Measurements from ENCODE around the gene LAMC3.

LAMC3 gene

GRCh38 chr9:131036071-131036470, 27.1 kb downstream of the LAMC3 start:
- H3K27me3 ChIP-seq (ENCODE audit: control insufficient read depth, insufficient read depth, low read length): peaks cover 69% of the 10 kb centered on the region
- no peaks in the 10 kb centered on the region for H3K4me1 ChIP-seq (ENCODE audit: control insufficient read depth, insufficient read depth, low read length)
- H3K9ac ChIP-seq (ENCODE audit: low read depth, low read length): no peak overlapping the region
- no peaks in the 10 kb centered on the region for H3K36me3 ChIP-seq (ENCODE audit: insufficient read depth, low read length)
- no peak overlapping the region for H3K4me2 ChIP-seq (ENCODE audit: low read length)
- no peaks in the 10 kb centered on the region for H3K9me3 ChIP-seq (replicated peaks; ENCODE audit: low read length)
- H3K4me3 ChIP-seq (ENCODE audit: low read length): no peak overlapping the region

DNA sequence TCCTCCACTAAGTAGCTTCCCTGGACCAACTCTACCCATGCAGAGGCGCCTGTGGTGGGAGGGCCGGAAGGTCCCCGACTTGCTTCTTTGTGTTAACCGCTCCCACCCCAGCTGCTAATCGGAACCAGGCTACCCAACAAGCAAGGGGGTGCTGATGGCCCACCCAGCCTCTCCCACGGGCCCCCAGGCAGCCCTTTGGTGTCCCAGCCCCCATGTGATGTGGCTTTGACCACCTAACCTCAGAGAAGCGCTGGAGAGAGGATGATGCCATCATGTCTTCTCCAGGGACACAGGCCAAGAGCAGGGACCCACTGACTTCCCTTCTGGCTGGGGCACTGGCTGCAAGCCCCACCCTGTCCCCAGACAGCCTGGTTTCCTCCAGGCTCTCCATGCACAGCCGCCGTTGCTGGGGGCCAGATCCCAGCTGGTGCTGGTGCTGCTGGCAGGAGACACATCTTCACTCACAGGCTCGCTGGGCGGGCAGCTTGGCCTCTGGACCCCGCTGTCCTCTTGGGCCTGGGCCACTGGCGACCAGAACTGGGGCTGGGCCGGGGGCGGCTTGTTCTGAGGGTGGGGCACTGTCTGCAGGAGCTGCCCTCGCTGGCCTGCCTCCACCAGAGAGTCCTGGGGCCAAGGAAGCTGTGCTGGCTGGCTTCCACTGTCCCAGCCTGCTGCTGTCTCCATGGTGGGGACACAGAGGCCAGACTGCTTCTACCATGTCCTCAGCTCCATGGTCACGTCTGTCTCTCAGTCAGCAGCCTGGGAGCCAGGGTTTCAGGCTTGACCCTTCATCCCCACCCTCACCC, 27.8 kb downstream of the LAMC3 start:
- Histone ChIP-seq H3K9ac (ENCODE audit: low read depth, low read length) (no peak overlapping the region), H3K4me2 (ENCODE audit: low read length) (no peak overlapping the region), H3K4me1 (ENCODE audit: control insufficient read depth, insufficient read depth, low read length) (no peaks in the 10 kb centered on the region), H3K27me3 (ENCODE audit: control insufficient read depth, insufficient read depth, low read length) (peaks cover 65% of the 10 kb centered on the region), H3K4me3 (ENCODE audit: low read length) (no peak overlapping the region), H3K36me3 (ENCODE audit: insufficient read depth, low read length) (no peaks in the 10 kb centered on the region), H3K9me3 (replicated peaks; ENCODE audit: low read length) (no peaks in the 10 kb centered on the region)

DNA sequence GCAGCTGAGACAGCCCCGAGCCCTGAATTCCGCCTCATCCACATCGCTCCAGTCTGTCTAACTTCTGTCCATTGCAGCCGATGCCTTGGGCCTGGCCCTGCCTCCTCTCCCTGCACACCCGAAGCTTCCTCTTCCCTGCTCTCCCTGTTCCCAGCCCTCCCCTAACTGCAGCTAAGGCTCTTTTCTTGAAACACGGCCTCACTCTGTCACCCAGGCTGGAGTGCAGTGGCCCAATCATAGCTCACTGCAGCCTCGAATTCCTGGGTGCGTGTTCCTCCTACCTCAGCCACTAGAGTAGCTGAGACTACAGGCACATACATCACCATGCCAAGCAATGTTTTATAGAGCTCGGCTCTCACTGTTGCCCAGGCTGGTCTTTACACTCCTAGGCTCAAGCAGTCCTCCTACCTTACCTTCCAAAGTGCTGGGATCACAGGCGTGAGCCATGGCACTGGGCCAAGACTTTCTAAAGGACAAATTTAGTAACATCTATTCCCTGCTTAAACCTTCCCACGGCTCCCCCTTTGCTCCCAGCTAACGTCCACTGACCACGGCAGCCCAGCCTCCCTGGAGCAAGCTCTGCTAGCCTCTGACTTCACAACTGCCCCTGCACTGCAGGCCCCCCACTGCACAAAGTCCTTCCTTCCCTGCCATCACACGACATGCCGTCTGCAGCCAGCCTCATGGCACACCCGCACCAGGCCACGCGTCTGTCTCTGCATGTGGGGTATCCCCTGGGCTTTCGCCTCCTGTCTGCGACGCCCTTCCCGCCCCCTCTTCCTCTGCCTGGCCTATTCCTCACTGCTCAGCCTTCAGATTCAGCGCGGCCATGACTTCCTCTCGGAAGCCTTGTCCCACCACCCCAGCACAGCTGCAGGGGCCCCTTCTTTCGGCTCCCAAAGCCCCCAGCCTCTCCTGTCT, 28.6 kb downstream of the LAMC3 start:
- no peaks in the 10 kb centered on the region for H3K4me1 ChIP-seq (ENCODE audit: control insufficient read depth, insufficient read depth, low read length)
- H3K4me3 ChIP-seq (ENCODE audit: low read length): no peak overlapping the region
- H3K4me2 ChIP-seq (ENCODE audit: low read length): no peak overlapping the region
- H3K9ac ChIP-seq (ENCODE audit: low read depth, low read length): no peak overlapping the region
- peaks cover 71% of the 10 kb centered on the region for H3K27me3 ChIP-seq (ENCODE audit: control insufficient read depth, insufficient read depth, low read length)
- H3K36me3 ChIP-seq (ENCODE audit: insufficient read depth, low read length): no peaks in the 10 kb centered on the region
- no peaks in the 10 kb centered on the region for H3K9me3 ChIP-seq (replicated peaks; ENCODE audit: low read length)

DNA sequence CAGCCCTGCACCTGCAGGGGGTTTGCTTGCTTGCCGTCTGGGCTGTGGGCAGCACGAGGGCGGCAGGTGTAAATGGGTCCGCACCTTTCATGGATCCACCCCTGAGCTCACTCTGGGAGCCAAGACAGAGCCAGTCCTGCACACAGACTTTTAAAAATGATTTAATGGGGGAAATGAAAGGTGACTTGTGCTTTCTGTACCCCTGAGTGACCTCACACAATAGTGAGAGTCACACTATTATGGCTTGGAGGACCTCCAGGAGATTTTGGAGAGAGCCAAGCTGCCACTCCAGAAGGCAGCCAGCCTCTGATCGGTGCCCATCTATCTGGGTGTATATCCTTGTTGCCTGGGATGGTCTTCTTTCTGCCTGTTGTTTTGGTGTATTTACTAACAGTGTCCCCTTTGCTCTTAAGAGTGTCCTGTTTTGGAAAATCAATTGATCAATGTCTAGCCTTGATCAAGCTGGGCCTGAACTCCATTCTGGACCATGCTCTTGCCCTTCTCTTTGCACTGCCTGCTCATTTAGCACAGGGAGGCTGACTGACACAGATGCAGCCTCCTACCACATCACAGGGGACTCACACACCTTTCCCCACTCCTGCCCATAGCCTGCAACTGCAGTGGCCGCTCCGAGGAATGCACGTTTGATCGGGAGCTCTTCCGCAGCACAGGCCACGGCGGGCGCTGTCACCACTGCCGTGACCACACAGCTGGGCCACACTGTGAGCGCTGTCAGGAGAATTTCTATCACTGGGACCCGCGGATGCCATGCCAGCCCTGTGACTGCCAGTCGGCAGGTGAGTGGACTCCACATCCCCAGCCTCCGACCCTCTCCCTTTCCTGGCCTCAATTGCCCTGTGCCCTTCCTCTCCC, 29.5 kb downstream of the LAMC3 start:
- Histone ChIP-seq H3K4me1 (ENCODE audit: control insufficient read depth, insufficient read depth, low read length) (no peaks in the 10 kb centered on the region), H3K4me2 (ENCODE audit: low read length) (no peak overlapping the region), H3K9me3 (replicated peaks; ENCODE audit: low read length) (no peaks in the 10 kb centered on the region), H3K9ac (ENCODE audit: low read depth, low read length) (no peak overlapping the region), H3K4me3 (ENCODE audit: low read length) (no peak overlapping the region), H3K36me3 (ENCODE audit: insufficient read depth, low read length) (no peaks in the 10 kb centered on the region), H3K27me3 (ENCODE audit: control insufficient read depth, insufficient read depth, low read length) (peaks cover 72% of the 10 kb centered on the region)

DNA sequence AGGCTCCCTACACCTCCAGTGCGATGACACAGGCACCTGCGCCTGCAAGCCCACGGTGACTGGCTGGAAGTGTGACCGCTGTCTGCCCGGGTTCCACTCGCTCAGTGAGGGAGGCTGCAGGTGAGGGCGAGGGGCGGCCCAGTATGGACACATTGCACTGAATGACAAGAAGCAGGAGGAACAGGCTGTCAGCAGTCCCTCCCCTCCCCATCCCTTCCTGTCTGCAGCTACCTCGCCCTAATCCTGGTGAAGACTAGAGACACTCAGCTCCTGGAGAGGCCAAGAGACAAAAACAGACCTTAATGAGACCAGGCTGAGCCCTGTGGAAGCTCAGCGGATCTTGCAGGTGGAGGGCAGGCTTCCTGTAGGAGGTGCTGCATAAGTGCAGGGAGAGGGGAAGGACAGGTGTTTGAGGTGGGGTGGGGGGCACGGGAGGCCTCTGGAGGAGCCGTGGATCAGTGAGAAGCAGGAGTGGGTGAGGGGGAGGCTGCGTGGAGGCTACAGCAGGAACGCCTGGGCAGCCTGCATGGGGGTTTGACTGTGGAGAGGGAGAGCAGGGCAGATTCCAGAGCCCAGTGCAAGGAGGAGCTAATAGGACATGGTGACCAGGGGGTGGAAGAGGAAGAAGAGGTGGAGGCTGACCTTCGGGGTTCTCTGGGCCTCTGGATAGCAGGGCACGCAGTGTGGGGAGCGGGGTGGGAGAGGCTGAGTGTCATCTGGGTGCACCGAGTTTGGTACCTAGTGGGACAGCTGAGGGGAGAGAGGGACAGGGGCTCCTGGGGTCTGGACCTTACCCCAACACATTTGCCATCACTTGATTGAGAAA, 30.4 kb downstream of the LAMC3 start:
- Histone ChIP-seq H3K4me1 (ENCODE audit: control insufficient read depth, insufficient read depth, low read length) (no peaks in the 10 kb centered on the region), H3K27me3 (ENCODE audit: control insufficient read depth, insufficient read depth, low read length) (peaks cover 69% of the 10 kb centered on the region), H3K9me3 (replicated peaks; ENCODE audit: low read length) (no peaks in the 10 kb centered on the region), H3K4me2 (ENCODE audit: low read length) (no peak overlapping the region), H3K36me3 (ENCODE audit: insufficient read depth, low read length) (no peaks in the 10 kb centered on the region), H3K4me3 (ENCODE audit: low read length) (no peak overlapping the region), H3K9ac (ENCODE audit: low read depth, low read length) (no peak overlapping the region)

DNA sequence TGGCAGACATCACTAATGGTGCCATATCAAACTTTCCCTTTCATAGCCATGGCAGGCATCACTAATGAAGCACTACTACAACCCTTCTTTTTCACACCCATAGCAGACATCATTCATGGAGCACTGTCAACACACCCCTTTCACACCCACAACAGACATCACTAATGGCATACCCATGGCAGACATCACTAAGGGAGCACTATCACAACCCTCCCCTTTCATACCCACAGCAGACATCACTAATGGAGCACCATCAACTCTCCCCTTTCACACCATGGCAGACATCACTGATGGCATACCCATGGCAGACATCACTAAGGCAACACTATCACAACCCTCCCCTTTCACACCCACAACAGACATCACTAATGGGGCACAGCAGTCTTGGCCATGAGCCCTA, 33.7 kb downstream of the LAMC3 start:
- H3K9me3 ChIP-seq (replicated peaks; ENCODE audit: low read length): no peaks in the 10 kb centered on the region

DNA sequence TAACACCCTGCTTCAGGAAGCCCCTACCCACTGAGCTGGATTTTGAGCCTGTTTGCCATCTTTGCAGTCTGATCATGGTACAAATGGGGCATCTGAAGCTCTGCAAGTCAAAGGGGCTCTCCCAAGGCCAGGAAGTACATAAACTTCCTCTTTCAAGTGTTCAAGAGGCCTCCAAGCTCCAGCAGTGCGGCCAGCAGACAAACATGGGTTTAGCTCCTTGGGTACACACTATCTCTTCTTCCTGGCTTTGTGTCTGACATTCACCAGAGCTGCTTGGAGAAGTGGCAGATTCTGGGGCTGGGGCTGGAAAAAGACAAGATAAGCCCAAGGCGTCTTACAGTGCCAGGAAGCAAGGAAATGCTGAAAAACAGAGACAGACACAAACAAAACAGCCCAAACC, 34.1 kb downstream of the LAMC3 start:
- no peak overlapping the region for H3K4me2 ChIP-seq (ENCODE audit: low read length)
- no peaks in the 10 kb centered on the region for H3K36me3 ChIP-seq (ENCODE audit: insufficient read depth, low read length)
- no peaks in the 10 kb centered on the region for H3K4me1 ChIP-seq (ENCODE audit: control insufficient read depth, insufficient read depth, low read length)
- H3K9me3 ChIP-seq (replicated peaks; ENCODE audit: low read length): no peaks in the 10 kb centered on the region
- H3K4me3 ChIP-seq (ENCODE audit: low read length): no peak overlapping the region
- no peak overlapping the region for H3K9ac ChIP-seq (ENCODE audit: low read depth, low read length)
- H3K27me3 ChIP-seq (ENCODE audit: control insufficient read depth, insufficient read depth, low read length): peaks cover 36% of the 10 kb centered on the region

More for the DNA sequence above, 33.7 kb downstream of the LAMC3 start:
- H3K27me3 ChIP-seq (ENCODE audit: control insufficient read depth, insufficient read depth, low read length): peaks cover 40% of the 10 kb centered on the region
- H3K4me3 ChIP-seq (ENCODE audit: low read length): no peak overlapping the region
- H3K4me2 ChIP-seq (ENCODE audit: low read length): no peak overlapping the region
- no peaks in the 10 kb centered on the region for H3K36me3 ChIP-seq (ENCODE audit: insufficient read depth, low read length)
- H3K9ac ChIP-seq (ENCODE audit: low read depth, low read length): no peak overlapping the region
- no peaks in the 10 kb centered on the region for H3K4me1 ChIP-seq (ENCODE audit: control insufficient read depth, insufficient read depth, low read length)

- Histone ChIP-seq H3K36me3 (ENCODE audit: insufficient read depth, low read length) (no peaks in the 10 kb centered on the region), H3K4me1 (ENCODE audit: control insufficient read depth, insufficient read depth, low read length) (no peaks in the 10 kb centered on the region), H3K27me3 (ENCODE audit: control insufficient read depth, insufficient read depth, low read length) (peaks cover 30% of the 10 kb centered on the region), H3K4me2 (ENCODE audit: low read length) (no peak overlapping the region), H3K9ac (ENCODE audit: low read depth, low read length) (no peak overlapping the region), H3K9me3 (replicated peaks; ENCODE audit: low read length) (no peaks in the 10 kb centered on the region), H3K4me3 (ENCODE audit: low read length) (no peak overlapping the region)
These were observed 34.7 kb downstream of the LAMC3 start for GRCh38 chr9:131043646-131044045.

- H3K9ac ChIP-seq (ENCODE audit: low read depth, low read length): no peak overlapping the region
- no peaks in the 10 kb centered on the region for H3K4me1 ChIP-seq (ENCODE audit: control insufficient read depth, insufficient read depth, low read length)
- no peak overlapping the region for H3K4me3 ChIP-seq (ENCODE audit: low read length)
- H3K36me3 ChIP-seq (ENCODE audit: insufficient read depth, low read length): no peaks in the 10 kb centered on the region
- H3K27me3 ChIP-seq (ENCODE audit: control insufficient read depth, insufficient read depth, low read length): peaks cover 36% of the 10 kb centered on the region
- no peak overlapping the region for H3K4me2 ChIP-seq (ENCODE audit: low read length)
- H3K9me3 ChIP-seq (replicated peaks; ENCODE audit: low read length): no peaks in the 10 kb centered on the region
These were observed 36.5 kb downstream of the LAMC3 start for GRCh38 chr9:131045300-131046092.

DNA sequence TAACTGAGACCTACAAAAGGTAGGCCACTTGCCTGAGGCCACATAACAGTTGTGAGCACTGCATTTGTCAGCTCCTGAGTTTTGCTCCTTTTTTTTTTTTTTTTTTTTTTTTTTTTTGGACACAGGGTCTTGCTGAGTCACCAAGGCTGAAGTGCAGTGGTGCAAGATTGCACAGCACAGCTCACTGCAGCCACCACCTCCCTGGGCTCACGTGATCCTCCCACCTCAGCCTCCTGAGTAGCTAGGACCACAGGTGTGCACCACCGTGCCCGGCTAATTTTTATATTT, 37.1 kb downstream of the LAMC3 start:
- H3K4me3 ChIP-seq (ENCODE audit: low read length): no peak overlapping the region
- H3K4me2 ChIP-seq (ENCODE audit: low read length): no peak overlapping the region
- no peaks in the 10 kb centered on the region for H3K4me1 ChIP-seq (ENCODE audit: control insufficient read depth, insufficient read depth, low read length)
- H3K9me3 ChIP-seq (replicated peaks; ENCODE audit: low read length): no peaks in the 10 kb centered on the region
- peaks cover 36% of the 10 kb centered on the region for H3K27me3 ChIP-seq (ENCODE audit: control insufficient read depth, insufficient read depth, low read length)
- no peak overlapping the region for H3K9ac ChIP-seq (ENCODE audit: low read depth, low read length)
- H3K36me3 ChIP-seq (ENCODE audit: insufficient read depth, low read length): no peaks in the 10 kb centered on the region

Measured in skeletal muscle satellite cell (primary cell).